Mesothelial cell of epicardium (in vitro differentiated cells): ENCODE results near the gene ZNF428. TPM values are rescaled to one million over a fixed set of nuclear protein-coding genes. Genes with fewer than 3 reads are reported as not detected.

Experiments
- DNase-seq, 2 experiments: peaks; one replicate each; pipeline ENCODE4 v3.0.0; 2021; ENCODE audit warnings: low spot score in 2 of 2; ENCODE audit not compliant: unreplicated experiment in 2 of 2
- H3K27ac Mint-ChIP-seq: 2 replicates; pipeline ENCODE4 v1.8.0; 2021; ENCODE audit warnings: mixed read lengths
- H3K27me3 Mint-ChIP-seq: 2 replicates; pipeline ENCODE4 v1.8.0; 2021; ENCODE audit warnings: low read depth, mixed read lengths
- H3K36me3 Mint-ChIP-seq: 2 replicates; pipeline ENCODE4 v1.8.0; 2021; ENCODE audit warnings: mixed read lengths
- H3K4me1 Mint-ChIP-seq: 2 replicates; pipeline ENCODE4 v1.8.0; 2021; ENCODE audit warnings: mixed read lengths
- H3K4me3 Mint-ChIP-seq: 2 replicates; pipeline ENCODE4 v1.8.0; 2021; ENCODE audit warnings: mild to moderate bottlenecking, moderate library complexity, mixed read lengths
- H3K9me3 Mint-ChIP-seq: 2 replicates; pipeline ENCODE4 v1.8.0; 2021; ENCODE audit warnings: mixed read lengths
- total RNA-seq: library from RNA; stranded (reverse); gene quantifications from 3 replicates; pipeline ENCODE4 v1.2.1, GENCODE V29; 2021
- TF ChIP-seq, protein P1 (sequence below): fragments of 200-600 bp; sonication (generic); IDR thresholded peaks from one replicate; pipeline ENCODE4 v1.5.0; 2021; ENCODE audit warnings: antibody characterized with exemption; ENCODE audit not compliant: unreplicated experiment

Gene ZNF428
- total RNA-seq, 1 donor from 2014 or later: 96.2 TPM

DNA sequence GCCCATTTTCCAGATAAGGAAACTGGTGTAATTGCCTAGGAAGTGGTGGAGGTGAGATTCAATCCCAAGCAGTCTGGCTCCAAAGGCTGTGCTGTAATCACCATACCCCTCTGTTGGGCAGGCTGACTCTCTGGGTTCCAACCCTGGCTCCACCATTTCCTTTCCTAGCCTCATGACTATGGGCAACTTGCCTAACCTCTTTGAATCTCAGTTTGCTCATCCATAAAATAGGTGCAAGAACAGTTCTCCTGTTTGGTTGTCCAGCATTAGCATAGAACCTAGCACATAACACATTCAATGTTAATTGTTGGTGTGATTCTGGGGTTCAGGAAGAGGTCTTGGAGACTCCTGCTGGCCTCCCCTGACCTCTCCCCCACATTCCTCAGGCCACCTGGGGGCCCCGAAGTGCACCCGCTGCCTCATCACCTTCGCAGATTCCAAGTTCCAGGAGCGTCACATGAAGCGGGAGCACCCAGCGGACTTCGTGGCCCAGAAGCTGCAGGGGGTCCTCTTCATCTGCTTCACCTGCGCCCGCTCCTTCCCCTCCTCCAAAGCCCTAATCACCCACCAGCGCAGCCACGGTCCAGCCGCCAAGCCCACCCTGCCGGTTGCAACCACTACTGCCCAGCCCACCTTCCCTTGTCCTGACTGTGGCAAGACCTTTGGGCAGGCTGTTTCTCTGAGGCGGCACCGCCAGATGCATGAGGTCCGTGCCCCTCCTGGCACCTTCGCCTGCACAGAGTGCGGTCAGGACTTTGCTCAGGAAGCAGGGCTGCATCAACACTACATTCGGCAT lies 20.8 kb downstream of the ZNF428 start:
- no peak overlapping the region for H3K27ac Mint-ChIP-seq
- peak overlapping the region; percentile 4 for H3K4me3 Mint-ChIP-seq
- H3K27me3 Mint-ChIP-seq: no peaks in the 10 kb centered on the region
- no peak for DNase-seq
- H3K9me3 Mint-ChIP-seq: no peaks in the 10 kb centered on the region
- TF ChIP-seq, protein P1, sequence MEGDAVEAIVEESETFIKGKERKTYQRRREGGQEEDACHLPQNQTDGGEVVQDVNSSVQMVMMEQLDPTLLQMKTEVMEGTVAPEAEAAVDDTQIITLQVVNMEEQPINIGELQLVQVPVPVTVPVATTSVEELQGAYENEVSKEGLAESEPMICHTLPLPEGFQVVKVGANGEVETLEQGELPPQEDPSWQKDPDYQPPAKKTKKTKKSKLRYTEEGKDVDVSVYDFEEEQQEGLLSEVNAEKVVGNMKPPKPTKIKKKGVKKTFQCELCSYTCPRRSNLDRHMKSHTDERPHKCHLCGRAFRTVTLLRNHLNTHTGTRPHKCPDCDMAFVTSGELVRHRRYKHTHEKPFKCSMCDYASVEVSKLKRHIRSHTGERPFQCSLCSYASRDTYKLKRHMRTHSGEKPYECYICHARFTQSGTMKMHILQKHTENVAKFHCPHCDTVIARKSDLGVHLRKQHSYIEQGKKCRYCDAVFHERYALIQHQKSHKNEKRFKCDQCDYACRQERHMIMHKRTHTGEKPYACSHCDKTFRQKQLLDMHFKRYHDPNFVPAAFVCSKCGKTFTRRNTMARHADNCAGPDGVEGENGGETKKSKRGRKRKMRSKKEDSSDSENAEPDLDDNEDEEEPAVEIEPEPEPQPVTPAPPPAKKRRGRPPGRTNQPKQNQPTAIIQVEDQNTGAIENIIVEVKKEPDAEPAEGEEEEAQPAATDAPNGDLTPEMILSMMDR: no peak
- peaks cover 24% of the 10 kb centered on the region for H3K4me1 Mint-ChIP-seq
- H3K36me3 Mint-ChIP-seq: peaks cover 5% of the 10 kb centered on the region

DNA sequence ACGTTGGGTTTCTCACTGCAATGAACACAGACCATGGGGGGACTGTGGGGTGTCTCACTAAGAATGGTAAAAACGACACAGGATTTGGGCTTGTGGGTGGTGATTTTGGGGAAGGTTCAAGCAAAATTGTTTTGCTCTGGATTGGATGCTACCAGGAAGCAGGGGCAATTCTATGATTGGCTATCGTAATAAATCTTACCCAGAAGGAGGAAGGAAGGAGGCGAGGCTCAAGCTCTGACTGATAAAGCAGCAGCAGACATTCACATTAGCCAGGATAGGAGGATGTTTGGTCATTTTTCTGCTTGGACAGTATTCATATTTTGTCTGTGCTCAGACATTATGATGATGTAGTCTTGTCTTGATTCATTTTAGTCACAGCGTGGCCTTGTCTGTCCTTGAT lies 21.6 kb downstream of the ZNF428 start:
- TF ChIP-seq, protein P1: no peak
- DNase-seq: no peak
- Mint-ChIP-seq H3K36me3 (peaks cover 5% of the 10 kb centered on the region), H3K4me1 (peaks cover 29% of the 10 kb centered on the region), H3K4me3 (peak overlapping the region; percentile 98), H3K27ac (peak overlapping the region; percentile 100), H3K9me3 (no peaks in the 10 kb centered on the region), H3K27me3 (no peaks in the 10 kb centered on the region)

DNA sequence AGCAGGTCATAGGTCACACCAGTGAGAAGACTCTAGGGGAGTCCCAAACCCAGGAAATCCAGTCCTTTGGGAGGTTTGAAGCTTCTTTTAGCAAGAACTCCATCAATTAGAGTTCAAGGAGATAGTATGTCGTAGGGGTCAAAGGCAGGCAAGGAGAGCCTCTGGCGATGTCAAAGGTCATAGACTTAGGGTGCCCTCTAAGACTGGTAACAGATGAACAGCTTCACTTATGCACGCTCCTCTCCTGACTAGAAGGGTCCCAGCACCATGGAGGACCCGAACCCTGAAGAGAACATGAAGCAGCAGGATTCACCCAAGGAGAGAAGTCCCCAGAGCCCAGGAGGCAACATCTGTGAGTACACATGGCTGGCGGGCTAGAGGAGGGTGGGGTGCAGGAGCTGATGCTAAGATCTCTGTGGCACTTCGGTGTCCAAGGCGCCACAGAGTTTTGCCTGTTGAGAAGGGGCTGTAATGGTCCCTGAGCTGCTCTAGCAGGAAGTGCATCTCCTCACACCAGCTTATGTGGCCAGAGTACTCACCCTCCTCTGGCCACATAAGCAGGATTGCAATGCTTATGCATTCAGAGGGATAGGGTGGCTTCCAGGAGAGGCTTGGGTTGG lies 22.5 kb downstream of the ZNF428 start:
- peaks cover 8% of the 10 kb centered on the region for H3K36me3 Mint-ChIP-seq
- no peak for DNase-seq

DNA sequence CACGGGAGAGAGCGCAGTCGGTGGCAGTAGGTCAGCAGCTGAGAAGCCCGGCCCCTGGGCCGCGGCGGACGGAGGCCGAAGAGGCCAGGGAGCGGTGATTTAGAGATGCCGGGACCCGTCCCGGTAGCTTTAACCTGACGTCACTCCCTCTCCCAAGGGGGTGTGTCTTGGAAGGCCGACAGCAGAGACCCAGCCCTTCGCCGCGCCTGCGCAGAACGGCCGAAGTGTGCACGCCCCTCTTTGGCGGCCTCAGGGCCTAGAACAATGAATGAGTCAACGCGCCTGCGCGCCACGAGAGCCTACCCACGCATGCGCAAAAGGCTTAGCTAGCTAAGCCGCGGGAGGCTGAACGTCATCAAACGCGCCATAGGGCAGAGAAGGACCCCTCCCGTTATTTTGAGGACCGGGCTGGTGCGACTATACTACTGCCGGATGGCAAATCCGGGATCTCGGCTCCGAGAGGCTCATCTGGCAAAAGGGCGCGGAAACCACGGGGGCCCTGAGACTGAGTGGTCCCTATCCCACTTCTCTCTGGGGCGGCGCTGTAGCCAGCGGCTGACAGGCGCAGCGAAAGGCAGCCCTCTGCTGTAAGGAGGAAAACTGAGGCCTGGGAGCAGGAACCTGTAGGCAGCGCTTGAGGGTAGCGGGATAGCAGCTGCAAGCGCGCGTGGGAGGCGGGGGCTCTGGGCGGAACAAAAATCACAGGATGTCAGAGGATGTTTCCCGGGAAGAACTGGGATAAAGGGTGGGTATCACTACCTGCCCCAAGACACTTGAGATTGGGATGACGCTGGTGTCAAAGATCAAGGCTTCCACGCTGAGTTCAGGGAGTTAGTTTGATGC lies 23.2 kb downstream of the ZNF428 start, which contains the start of the genes IRGQ and ZNF576:
IRGQ (minus strand) TSS at position 136 of the 843 bp plus-strand sequence. CDS start 796 bp downstream, outside the sequence.
ZNF576 (plus strand) TSS at position 597 of the 843 bp plus-strand sequence. CDS start 514 bp downstream, outside the sequence.
- peak within 1 kb of the TSS; percentile 100 for H3K27ac Mint-ChIP-seq
- H3K36me3 Mint-ChIP-seq: peaks cover 7% of the 10 kb centered on the region
- H3K27me3 Mint-ChIP-seq: no peaks in the 10 kb centered on the region
- peak within 1 kb of the TSS; percentile 98 for H3K4me3 Mint-ChIP-seq
- TF ChIP-seq, protein P1: no peak
- H3K9me3 Mint-ChIP-seq: no peaks in the 10 kb centered on the region
- DNase-seq: peak; percentile 100
- H3K4me1 Mint-ChIP-seq: peaks cover 29% of the 10 kb centered on the region

More for the DNA sequence above, 22.5 kb downstream of the ZNF428 start:
- Mint-ChIP-seq H3K4me1 (peaks cover 29% of the 10 kb centered on the region), H3K9me3 (no peaks in the 10 kb centered on the region), H3K27me3 (no peaks in the 10 kb centered on the region), H3K27ac (peak overlapping the region; percentile 100), H3K4me3 (peak overlapping the region; percentile 98)
- TF ChIP-seq, protein P1: no peak

DNA sequence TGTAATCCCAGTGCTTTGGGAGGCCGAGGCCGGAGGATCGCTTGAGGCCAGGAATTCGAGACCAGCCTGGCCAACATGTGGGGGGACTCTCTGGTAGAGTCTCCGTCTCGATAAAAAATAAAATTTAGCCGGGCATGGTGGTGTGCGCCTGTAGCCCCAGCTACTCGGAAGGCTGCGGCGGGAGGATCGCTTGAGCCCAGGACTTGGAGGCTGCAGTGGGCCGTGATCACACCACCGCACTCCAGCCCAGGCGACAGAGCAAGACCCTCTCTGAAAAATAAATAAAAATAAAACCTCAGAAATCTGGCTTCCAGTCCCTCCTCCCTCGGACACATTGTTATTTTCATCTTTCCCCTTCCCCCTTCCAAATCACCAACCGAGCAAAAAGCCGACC lies 23.8 kb downstream of the ZNF428 start:
- H3K4me3 Mint-ChIP-seq: peak overlapping the region; percentile 98
- no peaks in the 10 kb centered on the region for H3K9me3 Mint-ChIP-seq
- peak overlapping the region; percentile 100 for H3K27ac Mint-ChIP-seq
- TF ChIP-seq, protein P1: no peak
- peak in 1 of 2 experiments; percentile 53 for DNase-seq
- peaks cover 29% of the 10 kb centered on the region for H3K4me1 Mint-ChIP-seq
- peaks cover 11% of the 10 kb centered on the region for H3K36me3 Mint-ChIP-seq
- H3K27me3 Mint-ChIP-seq: no peaks in the 10 kb centered on the region
